ENCODE results near the gene IGSF9B. TPM values are rescaled to one million over a fixed set of nuclear protein-coding genes. Genes with fewer than 3 reads are reported as not detected.
"Not testable (repeated sequence)": the region's sequence is repeated elsewhere in the genome, so short reads cannot be mapped to it uniquely, and the experiment has no call there.

The IGSF9B gene
- 0.37 and 0.55 TPM in 2 replicates for total RNA-seq (2014; rRNA removed; shearing (Covaris generic))
- polyA plus RNA-seq (2014; cell fraction: nucleus; rRNA removed): 0.32 and 0.57 TPM in 2 replicates

DNA sequence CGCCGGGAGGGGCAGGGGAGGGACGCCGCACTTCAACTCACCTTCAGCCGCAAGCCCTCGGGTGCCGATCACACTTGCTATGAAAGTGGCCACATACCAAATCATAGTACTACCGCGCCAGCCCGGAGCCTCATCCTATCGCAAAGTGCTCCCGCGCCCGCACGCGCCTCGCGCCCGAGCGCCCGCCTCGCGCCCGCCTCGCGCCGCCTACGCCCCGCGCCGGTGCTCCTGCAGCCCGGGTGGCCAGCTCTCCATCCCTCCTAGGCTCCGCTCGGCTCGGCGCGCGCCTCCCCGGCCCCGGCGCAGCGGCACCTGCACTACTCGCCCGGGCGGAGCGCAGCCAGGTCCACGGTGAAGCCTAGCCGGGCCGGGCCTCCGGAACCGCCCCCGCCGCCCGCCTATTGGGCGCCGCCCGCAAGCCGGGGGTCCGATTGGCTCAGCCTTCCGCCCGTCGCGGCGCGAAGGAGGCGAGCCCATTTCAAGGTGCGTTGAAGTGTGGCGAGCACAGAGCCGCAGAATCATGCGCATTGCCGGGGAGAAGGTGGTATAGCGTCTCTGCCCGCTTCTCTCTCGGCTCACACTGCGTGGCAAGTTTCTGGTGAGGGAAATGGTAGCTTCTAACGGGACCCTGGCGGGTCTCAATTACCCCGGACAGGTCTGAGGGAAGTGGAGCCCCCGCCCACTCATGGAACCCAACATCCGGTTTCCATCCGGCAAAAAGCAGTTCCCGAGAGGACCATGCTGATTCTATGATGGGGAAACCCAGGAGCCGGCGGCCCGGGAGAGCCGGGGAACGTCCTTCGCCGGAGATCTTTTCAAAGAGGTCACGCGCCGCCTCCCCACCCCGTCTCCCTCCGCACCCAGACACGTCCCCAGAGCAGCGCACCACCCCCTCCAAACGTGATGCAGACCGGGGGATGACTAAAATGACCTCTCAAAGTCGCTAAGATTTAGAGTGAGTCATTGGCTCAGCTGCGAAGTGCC is at the start of gene IGSF9B:
IGSF9B (minus strand) TSS at position 319 of the 984 bp plus-strand sequence; CDS start at position 105, 214 bp downstream.
- DNase-seq (ENCODE audit: extremely low read depth, low read depth): peak; percentile 64

GRCh38 chr11:134004496-134005172 is 47.9 kb upstream of the IGSF9B start:
- DNase-seq (ENCODE audit: extremely low read depth, low read depth): no peak

DNA sequence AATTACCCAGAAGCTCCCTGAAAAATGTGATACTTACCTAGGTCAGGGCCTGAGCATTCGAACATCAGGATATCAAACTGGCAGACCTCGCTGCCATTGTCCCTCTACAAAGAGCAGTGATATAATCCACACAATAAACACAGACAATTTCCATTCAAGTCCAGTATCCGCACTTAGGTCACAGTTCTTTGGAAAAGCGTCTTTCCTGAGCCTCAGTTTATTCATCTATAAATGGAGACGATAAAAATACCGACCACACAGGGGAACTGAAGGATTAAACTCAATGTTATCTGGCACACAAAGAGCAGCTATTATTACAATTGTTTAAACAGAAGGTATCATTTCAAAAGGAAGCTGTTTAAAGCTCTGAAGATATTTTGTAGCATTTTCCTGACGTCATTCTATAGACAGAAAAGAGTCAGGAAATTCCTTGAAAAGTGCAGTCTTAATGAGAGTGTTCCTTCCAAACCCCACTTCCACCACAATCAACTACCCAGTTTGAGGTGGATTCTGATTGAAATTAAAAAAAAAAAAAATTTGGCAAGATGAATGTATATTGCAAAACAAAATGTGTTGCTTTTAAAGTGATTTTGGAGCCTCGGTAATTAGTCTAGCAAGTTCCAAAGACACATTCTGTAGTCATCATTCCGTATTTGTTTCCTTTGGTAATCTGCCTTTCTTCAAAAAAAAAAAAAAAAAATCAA is 47.2 kb upstream of the IGSF9B start:
- DNase-seq (ENCODE audit: extremely low read depth, low read depth): no peak

- DNase-seq (ENCODE audit: extremely low read depth, low read depth): not testable (repeated sequence)
Measured at GRCh38 chr11:134002819-134003218, 46.1 kb upstream of the IGSF9B start.

DNA sequence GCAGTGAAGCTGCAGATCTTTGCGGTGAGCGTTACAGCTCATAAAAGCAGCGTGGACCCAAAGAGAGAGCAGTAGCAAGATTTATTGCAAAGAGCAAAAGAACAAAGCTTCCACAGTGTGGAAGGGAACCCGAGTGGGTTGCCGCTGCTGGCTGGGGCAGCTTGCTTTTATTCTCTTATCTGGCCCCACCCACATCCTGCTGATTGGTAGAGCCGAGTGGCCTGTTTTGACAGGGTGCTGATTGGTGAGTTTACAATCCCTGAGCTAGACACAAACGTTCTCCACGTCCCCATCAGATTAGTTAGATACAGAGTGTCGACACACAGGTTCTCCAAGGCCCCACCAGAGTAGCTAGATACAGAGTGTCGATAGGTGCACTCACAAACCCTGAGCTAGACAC is 45.6 kb upstream of the IGSF9B start:
- not testable (repeated sequence) for DNase-seq (ENCODE audit: extremely low read depth, low read depth)

- no peak for DNase-seq (ENCODE audit: extremely low read depth, low read depth)
Measured at GRCh38 chr11:134001596-134001995, 44.8 kb upstream of the IGSF9B start.

GRCh38 chr11:134001088-134001487 is 44.3 kb upstream of the IGSF9B start:
- DNase-seq (ENCODE audit: extremely low read depth, low read depth): no peak

GRCh38 chr11:133999355-133999754 is 42.6 kb upstream of the IGSF9B start:
- DNase-seq (ENCODE audit: extremely low read depth, low read depth): no peak

- no peak for DNase-seq (ENCODE audit: extremely low read depth, low read depth)
Measured at GRCh38 chr11:133997554-133997953, 40.8 kb upstream of the IGSF9B start.

DNA sequence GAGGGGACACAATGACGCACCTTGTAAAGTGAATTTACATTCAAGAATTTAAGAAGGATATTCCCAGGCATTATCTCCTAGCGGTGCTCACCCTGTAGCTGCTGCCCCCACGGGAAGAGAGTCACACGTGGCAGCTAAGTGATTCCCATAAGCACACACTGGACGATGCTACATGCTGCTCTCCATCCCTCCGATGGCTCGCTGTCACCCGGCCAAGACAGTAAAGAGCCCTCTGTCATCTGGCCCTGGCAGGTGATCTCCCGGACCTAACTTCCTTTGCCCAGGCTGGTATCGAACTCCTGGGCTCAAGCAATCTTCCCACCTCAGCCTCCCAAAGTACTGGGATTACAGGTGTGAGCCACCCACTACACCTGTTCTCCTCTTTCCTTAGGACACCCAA is 39.9 kb upstream of the IGSF9B start:
- DNase-seq (ENCODE audit: extremely low read depth, low read depth): no peak

DNA sequence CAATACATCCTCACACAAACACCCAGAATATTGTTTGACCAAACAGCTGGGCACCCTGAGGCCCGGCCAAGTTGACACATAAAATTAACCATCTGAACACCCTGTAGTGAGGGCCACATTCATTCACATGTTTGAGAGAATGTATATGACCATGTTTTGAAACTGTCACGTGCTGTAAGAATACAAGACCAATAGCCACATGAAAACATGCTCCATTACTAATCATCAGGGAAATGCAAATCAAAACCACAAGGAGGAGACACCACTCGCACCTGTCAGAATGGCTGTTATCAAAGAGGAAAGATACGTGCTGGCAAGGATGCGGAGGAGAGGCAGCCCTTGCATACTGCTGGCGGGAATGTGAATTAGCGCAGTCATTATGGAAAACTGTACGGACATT is 38.3 kb upstream of the IGSF9B start:
- no peak for DNase-seq (ENCODE audit: extremely low read depth, low read depth)

- no peak for DNase-seq (ENCODE audit: extremely low read depth, low read depth)
Measured at GRCh38 chr11:133993921-133994320, 37.2 kb upstream of the IGSF9B start.

DNA sequence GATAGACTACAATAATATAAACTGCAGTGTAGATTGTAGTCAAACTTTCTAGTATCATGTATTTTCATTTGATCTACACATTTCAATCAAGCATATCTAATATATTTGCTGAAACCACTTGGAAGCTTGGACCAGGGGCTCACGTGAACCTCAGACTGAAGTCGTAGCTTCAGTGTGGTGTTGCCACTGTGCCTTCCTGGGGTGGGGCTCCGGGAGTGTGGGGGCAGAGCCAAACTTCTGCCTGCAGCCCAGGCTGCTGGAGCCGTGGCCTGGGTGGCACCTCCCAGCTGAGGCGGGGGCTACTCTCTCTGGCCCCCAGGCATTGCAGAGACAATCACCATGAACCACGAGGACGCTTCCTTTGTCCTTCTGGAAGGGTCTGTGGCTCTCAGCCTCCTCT is 36.3 kb upstream of the IGSF9B start:
- DNase-seq (ENCODE audit: extremely low read depth, low read depth): no peak

- no peak for DNase-seq (ENCODE audit: extremely low read depth, low read depth)
Measured at GRCh38 chr11:133992121-133992520, 35.4 kb upstream of the IGSF9B start.

DNA sequence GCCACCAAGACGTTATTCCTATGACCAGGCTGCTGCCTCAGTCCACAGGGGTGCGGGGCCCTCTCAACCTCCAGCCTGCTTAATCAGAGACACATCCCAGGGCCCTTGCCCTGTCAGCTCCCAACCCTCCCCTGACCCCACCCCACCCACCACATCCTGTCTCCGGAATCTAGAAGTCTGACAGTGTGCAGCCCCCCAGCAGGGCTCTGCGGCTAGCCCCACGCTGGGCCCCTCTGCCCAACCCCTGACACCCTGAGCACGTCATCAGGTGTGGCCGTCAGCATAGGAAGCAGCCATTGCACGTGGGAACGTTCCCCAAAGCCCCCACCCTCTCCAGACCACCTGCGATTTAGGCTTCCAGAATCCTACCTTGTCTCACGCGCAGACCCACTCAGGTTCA is 34.3 kb upstream of the IGSF9B start:
- DNase-seq (ENCODE audit: extremely low read depth, low read depth): no peak

DNA sequence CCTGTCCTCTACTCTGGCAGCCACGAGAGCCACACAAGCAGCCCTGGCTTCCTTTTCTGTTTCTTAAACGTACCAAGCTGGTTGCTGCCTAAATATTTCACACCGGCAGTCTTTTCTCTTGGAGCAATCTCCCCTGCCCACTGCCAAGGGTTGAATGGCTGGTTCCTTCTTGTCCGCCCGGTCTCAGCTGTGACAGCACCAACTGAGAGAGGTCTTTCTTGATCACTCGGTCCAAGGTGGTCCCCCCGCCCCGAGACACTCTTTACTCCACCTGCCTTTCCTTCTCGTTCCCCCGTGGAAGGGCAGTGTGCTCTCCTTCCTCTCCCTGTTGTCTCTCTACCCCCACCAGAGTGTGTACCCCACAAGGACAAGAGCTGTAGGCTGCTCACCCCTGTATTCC is 33.7 kb upstream of the IGSF9B start:
- no peak for DNase-seq (ENCODE audit: extremely low read depth, low read depth)

DNA sequence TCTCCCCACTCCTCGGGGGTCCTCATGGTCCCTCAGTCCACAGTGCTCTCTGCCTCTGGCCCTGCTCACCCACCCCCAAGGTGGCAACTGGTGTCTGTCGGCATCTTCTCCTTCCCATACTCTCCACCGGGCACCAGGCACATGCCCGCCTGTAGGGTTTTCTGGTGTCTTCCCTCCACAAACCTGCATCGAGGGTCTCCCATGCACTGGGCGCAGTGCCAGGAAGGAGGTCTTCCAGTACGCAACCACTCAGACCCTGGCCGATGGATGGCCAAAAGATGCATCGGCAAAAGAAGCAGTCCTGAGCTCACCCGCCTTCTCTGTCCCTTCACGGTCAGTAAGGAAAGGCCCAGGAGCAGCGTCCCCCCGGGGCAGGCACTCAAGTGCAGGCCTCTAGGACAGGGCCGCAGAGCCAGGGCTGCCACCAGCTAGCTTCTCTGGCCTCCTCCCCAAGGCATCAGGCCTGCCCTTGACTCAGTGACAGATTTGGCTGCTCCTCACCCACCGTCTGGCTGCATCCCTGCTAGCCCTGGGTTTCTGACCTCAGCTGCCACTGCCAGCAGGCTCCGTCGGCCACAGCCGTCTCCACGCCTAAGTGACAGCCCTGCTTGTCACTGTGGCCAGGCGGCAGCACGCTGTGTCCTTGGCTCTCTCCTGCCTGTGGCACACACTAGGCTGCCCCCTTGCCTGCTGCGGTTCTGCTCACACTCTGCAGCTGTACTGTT is 32.1 kb upstream of the IGSF9B start:
- DNase-seq (ENCODE audit: extremely low read depth, low read depth): no peak

DNA sequence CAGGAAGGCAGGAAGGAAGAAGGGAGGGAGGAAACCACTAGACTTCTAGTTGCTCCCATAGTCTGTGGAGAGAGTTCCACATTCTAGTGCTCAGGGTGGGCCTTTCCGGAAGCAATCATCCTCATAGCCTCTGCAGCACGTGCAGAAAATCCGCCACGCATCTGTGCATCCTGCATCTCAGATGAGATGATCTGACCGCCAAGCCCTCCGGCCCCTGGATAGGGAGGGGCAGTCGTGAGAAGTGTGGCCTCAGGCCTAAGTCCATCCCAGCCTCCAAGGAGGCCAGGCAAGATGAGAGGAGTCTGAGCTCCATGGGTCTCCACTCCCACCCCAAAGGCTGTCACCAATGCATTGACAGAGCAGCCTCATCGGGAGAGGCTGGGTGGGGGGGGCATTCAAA is 30.4 kb upstream of the IGSF9B start:
- DNase-seq (ENCODE audit: extremely low read depth, low read depth): no peak

- DNase-seq (ENCODE audit: extremely low read depth, low read depth): no peak
Measured at GRCh38 chr11:133985981-133986944, 29.5 kb upstream of the IGSF9B start.
